GM19455 (cell line): ENCODE results near the gene GNAS-AS1.

ENCODE experiments used
- ATAC-seq: cut with Tn5 transposase; IDR thresholded peaks from one replicate; pipeline ENCODE4 v1.9.1; 2021; ENCODE audit not compliant: unreplicated experiment

GNAS-AS1 gene

DNA sequence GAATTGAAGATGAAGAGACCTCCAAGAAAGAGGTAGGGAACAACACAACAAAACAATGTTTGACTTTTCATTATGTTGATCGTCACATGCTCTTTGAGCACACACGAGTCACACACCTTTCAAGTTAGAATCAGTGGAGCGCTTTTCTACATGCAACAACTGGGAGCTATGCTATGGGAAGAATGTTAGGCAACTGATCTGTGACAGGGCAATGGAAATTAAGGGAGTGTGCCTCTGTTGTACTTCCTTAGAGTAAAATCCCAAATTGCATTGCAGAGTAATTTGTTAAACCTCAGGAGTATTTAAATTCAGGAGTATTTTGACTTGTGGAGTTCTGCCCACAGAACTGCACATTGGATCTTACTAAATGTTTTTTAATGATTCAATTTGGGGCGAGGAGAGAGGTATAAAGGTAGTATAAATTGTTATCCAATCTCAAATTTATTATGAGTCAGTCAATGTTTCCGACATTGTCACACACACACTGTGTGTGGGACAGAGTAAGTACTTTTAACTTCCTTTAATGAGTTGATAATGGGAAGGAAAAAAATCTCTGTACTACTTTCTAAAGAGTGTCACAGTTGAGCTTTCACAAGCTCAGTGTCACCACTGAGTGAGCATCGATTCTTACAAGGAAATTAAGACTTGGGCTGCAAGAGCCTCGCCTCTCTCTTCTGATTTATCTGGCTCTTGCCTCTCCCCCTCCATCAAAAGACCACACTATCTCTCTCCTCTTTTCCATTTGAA is 12.5 kb upstream of the GNAS-AS1 start:
- no peak for ATAC-seq

DNA sequence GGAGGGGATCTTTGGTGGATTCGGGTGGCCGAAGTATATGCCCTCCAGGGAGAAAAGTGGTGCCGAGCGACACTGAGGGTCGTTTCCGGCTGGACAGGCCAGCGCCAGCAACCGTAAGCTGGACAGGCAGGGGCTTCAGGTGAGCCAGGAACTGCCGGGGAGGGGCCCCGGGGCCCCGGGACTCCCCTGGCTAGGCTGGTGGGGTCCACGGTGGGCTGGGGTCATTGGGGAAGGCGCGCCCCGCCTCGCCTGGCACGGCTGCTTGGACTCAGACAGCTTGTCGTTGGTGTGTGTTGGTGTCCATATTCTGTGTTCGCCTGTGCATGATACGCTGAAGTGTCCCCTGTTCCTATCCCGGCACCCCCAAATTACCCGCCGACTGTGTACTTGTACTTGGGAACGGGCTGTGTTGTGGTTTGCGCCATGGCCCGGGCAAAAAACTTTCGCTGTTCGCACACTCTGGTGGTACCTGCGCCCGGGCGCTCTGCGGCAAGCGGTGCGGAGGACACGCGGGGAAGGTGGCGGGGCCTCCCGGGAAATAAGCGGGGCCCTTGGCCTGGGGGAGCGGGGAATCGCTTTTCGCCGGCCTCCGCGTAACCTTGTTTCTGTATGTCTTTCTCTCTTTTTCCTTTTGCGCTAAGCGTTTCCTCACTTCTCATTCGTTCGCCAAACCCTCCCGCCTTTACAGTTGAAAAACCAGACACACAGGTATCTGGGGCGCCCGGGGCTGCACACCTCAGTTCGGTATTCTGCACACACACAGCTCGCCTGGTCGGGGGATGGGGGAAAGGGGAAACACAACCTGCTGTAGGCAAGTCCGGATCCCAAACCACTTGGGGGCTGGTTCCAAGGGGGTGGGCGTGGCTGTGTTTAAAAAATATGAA is 5.0 kb upstream of the GNAS-AS1 start:
- ATAC-seq = no peak

DNA sequence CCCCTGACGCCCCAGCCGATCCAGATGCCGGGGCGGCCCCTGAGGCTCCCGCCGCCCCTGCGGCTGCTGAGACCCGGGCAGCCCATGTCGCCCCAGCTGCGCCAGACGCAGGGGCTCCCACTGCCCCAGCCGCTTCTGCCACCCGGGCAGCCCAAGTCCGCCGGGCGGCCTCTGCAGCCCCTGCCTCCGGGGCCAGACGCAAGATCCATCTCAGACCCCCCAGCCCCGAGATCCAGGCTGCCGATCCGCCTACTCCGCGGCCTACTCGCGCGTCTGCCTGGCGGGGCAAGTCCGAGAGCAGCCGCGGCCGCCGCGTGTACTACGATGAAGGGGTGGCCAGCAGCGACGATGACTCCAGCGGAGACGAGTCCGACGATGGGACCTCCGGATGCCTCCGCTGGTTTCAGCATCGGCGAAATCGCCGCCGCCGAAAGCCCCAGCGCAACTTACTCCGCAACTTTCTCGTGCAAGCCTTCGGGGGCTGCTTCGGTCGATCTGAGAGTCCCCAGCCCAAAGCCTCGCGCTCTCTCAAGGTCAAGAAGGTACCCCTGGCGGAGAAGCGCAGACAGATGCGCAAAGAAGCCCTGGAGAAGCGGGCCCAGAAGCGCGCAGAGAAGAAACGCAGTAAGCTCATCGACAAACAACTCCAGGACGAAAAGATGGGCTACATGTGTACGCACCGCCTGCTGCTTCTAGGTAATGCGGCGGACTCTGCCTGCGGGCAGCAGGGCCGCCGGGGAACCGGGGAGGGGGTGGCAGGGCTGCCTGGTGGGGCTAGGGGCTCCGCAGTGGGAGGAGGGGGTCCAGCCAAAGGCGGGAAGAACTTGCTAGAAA is 4.2 kb upstream of the GNAS-AS1 start:
- ATAC-seq = no peak

DNA sequence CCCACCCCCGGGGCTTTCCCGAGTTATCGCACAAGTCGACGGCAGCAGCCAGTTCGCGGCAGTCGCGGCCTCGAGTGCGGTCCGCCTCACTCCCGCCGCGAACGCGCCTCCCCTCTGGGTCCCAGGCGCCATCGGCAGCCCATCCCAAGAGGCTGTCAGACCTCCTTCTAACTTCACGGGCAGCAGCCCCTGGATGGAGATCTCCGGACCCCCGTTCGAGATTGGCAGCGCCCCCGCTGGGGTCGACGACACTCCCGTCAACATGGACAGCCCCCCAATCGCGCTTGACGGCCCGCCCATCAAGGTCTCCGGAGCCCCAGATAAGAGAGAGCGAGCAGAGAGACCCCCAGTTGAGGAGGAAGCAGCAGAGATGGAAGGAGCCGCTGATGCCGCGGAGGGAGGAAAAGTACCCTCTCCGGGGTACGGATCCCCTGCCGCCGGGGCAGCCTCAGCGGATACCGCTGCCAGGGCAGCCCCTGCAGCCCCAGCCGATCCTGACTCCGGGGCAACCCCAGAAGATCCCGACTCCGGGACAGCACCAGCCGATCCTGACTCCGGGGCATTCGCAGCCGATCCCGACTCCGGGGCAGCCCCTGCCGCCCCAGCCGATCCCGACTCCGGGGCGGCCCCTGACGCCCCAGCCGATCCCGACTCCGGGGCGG is 3.4 kb upstream of the GNAS-AS1 start:
- ATAC-seq = no peak

DNA sequence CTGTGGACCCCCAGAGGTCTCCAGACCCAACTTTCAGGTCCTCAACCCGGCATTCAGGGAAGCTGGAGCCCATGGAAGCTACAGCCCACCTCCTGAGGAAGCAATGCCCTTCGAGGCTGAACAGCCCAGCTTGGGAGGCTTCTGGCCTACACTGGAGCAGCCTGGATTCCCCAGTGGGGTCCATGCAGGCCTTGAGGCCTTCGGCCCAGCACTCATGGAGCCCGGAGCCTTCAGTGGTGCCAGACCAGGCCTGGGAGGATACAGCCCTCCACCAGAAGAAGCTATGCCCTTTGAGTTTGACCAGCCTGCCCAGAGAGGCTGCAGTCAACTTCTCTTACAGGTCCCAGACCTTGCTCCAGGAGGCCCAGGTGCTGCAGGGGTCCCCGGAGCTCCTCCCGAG is 2.8 kb upstream of the GNAS-AS1 start:
- no peak for ATAC-seq

DNA sequence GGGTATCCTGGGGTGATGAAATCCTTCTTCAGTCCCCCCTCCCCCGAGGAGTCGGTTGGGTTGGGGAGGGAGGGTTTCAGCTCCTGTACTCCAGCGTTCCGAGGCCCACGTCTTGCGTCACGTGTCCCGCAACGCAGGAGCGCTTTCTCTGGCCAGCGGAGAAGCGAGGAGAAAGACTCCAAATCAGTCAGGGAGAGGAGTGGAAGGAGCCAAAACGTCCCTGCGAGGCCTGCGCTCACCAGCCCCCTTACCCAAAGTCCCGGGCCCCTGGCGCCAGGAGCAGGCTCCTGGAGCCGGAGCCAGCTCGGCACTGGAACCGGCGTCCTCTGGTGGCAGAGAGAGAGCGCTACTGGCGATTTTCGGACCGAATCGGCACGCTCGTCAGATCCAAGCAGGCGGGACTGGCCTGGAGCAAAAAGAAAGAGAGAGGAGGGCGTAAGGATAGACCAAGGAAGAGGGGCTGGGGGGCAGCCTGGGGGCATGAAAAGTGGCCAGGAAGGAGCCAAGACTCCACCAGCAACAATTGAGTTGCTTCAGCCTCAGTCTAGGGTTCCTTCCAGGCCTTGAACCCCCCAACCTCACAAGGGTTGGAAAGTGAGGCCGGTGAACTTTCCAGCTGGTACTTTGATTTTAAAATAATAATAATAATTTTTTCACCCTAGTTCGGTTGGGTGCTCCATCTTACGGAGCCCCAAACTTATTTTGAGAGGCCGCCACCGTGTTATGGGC is 2.0 kb upstream of the GNAS-AS1 start, which contains the start of gene GNAS:
Gene GNAS, plus strand, starts transcription at position 174 of the 729 bp plus-strand sequence.
- ATAC-seq = no peak

DNA sequence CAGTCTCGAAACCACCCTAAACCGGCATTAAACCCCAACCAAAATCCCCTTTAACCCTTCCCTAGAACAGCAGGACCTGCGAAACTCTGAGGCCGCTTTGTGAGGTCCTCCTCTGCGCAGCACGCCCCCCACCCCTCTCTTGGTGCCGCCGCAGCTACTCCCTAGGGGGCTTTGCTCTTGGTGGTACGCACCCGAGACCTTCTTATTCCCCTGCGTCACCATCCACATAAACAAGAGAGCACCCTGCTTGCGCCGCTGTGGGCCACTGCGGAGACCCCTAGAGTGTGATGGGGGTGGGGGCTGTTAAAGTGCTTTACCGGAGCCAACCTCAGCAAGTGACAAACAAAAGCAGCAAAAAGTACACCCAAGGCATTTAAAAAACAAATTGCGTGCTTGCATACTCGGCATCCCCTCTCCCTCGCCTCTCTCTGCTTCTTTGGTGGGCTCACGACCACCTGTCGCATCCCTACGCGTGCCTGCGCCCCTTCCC is 1.3 kb upstream of the GNAS-AS1 start:
- no peak for ATAC-seq

DNA sequence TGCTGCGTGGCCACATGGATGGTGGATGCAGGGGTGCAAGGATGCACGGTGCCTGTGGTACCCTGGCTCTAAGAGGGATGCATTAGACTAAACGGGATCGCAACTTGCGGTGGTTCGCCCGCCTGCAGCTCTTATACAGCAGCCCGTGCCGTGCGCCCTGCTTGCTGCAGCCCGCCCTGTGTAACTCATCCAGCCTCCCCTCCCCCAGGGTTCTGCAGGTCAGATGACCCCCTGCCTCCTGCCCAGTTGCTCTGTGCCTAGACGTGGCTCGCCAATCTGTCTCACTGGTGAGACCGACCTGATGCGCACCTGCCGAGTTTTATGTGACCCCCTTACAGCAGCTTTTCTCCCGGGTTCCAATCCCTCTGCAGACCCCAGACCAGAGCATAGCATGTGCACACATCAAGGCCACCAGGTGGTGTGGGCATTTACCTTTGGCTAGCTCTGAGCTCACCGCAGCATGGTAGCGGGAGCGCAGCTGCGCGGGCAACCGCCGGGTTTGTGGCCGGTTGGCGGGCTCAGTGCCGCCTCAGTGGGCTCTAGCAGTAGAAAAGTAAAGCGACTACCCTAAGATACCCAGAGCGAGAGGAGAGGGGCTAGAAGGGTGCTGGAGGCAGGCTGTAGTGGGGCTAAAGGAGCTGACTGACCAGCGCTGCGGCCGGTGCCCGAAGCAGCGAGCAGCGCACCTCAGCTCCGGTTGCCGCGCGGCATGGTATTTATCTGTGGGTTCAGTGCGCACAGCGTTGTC is 693 bp upstream of the GNAS-AS1 start:
- ATAC-seq = no peak

DNA sequence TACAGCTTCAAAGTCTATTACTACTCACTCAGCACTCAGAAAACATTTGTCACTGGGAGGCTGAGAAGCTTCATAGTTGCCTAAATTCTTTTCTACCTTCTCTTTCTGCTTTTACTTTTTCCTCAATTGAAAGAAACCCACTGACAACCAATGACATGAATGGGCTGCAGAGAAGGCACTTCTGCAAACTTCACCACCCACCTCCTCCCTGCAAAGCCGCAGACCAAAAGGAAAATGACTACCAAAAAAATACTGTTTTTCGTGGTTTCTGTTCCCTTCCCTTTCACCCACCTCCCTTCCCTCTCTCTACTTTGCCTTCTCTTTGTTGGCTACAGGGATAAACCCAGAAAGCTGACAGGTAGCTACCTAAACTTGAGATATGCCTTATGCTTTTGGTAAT is 3.2 kb downstream of the GNAS-AS1 start:
- no peak for ATAC-seq

DNA sequence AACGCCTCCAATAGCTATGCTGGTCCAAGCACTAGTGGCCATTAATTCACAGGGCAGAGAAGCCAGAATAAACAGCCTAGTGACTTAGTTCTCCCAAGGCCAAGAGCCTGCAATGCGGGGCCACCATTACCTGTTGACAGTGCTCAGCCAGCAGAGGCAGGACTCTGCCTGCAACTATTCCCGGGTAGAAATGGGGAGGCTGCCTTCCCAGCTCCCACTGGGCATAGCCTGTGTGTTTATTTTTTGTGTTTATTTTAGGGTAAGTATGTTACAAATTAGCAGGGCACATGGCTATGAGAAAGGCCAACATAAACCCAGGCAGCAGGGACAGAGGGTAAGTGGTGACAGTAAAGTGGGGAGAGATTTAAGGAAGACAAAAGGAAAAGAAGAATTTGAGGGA is 5.0 kb downstream of the GNAS-AS1 start:
- no peak for ATAC-seq

DNA sequence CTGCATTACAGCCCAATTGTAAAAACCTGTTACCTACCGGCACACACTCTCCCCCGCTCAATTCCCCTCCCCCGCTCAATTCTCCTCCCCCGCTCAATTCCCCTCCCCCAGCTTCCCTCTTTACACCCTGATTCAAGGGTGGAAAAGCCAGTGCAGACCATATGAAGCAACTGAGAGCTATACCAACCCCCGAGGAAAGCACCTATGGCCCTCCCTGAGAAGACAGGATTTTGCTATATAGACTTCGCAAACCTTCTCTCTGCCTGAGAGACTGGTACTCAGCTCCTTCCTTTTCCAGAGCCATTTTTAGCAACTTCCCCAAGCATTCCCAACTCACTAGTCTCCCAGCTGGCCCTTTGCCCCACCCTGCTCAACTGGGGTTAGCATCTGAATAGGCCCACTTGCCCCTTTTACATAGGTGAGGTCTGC is 7.6 kb downstream of the GNAS-AS1 start:
- no peak for ATAC-seq

DNA sequence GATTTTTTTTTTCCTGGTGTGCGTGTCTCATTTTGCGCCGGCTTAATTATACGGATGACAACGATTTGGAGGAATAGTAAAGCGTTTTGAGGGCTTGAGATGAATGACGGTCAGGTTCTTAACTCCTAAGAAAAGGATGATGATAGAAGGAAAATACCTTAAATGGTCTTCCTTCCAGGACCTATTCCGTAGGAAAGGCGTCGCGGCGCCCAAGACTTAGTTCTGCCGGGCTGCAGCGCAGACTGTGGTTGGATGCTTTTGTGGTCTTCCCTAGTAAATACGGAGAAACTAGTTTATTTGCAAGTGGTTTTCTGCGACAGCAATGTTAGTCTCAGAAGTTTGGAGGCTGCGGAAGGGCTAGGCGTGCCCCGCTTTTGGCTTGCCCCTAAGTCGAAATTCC is 8.4 kb downstream of the GNAS-AS1 start:
- no peak for ATAC-seq

DNA sequence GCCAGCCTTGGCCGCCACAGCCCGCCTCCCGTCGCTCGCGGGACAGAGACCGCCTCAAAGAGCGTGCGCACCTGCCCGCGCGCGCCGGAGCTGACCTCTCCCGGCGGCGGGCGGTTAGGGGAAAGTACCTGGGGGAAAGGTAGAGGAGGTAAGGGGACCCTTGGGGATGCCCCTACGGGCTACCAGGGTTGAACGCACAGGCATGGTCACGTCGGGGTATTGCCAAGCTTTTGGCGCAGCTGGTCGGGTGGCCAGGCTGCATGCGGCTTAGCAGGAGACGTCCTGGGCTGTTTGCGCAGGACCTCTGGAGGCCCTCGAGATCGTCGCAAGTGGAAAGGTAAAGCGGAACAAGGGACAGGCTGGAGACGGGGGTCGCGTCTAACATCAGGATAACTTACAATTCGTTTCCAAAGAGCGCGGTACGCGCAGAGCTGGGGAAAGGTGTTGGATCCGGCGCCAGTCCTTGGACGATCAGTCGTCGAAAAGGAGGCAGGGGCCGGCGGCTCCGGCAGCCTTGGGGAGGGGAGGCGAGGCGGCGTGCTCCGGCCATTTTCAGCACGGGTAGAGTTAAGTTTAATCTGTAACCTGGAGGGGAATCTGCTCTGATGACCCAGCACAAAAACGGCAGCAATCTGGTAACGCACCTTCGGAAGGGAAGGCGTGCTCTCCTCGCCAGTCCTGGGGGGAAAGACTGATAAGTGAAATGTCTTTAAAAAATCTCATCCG is 9.0 kb downstream of the GNAS-AS1 start:
- no peak for ATAC-seq

DNA sequence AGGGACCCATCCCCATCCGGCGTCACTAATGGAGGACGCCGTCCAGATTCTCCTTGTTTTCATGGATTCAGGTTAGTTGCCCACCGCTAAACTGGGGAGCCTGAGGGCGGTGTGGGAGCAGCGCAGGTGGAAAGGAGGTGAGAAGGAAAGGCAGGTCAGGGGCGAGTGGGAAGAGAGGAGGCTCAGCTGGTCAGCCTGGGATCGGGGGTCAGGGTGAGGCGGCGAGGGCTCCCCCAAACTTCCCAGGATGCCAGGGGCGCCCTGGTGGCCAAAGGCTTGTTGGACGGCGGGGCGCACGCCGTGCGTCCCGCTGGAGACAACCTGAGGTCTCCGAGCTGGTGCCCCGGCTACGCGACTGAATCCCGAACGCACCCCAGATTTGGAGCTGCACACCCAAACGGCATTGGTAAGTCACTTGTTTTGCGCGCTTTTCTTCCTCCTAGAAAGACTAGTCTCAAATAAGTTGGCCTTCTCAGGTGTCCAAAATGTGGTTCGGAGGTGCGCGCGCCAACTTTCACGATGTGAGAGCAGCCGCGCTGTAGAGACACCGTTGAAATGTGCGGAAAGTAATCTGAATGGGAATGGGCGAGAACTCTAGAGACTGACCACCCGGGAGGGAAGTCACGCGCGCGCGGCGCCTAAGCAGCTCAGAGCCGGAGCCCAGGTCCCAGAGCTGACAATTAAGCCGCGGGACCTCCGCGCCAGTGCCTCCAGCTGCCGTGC is 9.7 kb downstream of the GNAS-AS1 start:
- no peak for ATAC-seq

DNA sequence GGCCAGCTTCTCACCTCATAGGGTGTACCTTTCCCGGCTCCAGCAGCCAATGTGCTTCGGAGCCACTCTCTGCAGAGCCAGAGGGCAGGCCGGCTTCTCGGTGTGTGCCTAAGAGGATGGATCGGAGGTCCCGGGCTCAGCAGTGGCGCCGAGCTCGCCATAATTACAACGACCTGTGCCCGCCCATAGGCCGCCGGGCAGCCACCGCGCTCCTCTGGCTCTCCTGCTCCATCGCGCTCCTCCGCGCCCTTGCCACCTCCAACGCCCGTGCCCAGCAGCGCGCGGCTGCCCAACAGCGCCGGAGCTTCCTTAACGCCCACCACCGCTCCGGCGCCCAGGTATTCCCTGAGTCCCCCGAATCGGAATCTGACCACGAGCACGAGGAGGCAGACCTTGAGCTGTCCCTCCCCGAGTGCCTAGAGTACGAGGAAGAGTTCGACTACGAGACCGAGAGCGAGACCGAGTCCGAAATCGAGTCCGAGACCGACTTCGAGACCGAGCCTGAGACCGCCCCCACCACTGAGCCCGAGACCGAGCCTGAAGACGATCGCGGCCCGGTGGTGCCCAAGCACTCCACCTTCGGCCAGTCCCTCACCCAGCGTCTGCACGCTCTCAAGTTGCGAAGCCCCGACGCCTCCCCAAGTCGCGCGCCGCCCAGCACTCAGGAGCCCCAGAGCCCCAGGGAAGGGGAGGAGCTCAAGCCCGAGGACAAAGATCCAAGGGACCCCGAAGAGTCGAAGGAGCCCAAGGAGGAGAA is 10.5 kb downstream of the GNAS-AS1 start:
- ATAC-seq = no peak

DNA sequence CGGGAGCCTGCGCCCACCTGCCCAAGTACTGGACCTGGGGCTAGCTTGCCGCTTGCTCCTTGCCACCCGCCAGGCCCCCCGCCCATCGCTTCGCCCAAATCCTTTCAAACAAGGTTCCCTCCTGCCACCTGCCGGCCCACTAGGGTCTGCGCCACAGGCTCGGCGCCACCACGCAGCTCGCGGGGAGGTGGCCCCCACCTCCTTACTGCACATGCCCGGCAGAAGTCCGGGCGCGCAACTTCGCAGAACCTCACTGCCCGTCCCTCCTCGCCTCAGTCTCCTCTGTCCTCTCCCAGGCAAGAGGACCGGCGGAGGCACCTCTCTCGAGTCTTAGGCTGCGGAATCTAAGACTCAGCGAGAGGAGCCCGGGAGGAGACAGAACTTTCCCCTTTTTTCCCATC is 11.2 kb downstream of the GNAS-AS1 start:
- no peak for ATAC-seq

DNA sequence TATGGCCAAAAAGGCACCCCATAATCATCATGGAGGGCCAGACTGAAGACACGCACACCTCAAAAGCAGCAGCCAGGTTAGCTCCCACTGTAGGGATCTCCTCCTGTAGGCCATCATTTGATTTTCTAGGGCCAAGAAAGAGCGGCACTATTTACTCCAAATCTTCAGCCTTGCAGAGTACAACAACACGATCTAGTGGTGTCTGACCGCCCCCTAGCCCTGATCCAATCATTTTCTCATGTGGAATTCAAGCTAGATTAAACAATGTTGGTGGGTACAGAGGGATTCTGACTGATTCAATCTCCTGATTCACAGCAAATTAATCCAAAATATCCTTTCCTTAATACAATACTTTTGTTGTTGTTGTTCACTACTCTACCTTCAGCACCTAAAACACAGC is 12.5 kb downstream of the GNAS-AS1 start:
- no peak for ATAC-seq
